ENCODE measurements around the gene HECTD4.

DNA sequence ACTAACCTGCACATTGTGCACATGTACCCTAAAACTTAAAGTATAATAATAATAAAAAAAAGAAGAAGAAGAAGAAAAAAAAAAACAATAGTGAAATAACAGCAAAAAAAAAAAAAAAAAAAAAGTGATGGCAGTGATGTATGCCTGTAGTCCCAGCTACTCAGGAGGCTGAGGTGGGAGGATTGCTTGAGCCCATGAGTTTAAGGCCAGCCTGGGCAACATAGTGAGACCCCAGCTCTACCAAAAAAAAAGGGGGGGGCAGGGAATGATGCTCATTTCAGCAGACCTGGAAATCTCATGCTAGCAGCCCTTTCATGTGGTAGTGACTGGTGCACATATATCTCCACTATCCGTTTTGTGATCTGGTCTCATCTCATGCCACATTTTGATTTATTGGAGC, 236.1 kb downstream of the HECTD4 start:
- TF ChIP-seq NFRKB (IDR thresholded peaks at IDR 0.05) = no peak
- TF ChIP-seq HDGF (IDR thresholded peaks at IDR 0.05; ENCODE audit: borderline replicate concordance) = no peak
- TF ChIP-seq FOXK2 (IDR thresholded peaks at IDR 0.05) = no peak
- TF ChIP-seq PKNOX1 (IDR thresholded peaks at IDR 0.05) = no peak
- no peak for TF ChIP-seq LEF1 (IDR thresholded peaks at IDR 0.05; ENCODE audit: borderline replicate concordance)
- TF ChIP-seq FOXM1 (IDR thresholded peaks at IDR 0.05; ENCODE audit: borderline replicate concordance) = no peak
- no peak for TF ChIP-seq ZNF384 (IDR thresholded peaks at IDR 0.05)
- no peak for TF ChIP-seq SUZ12 (IDR thresholded peaks at IDR 0.05)
- no peak for TF ChIP-seq ARNT (IDR thresholded peaks at IDR 0.05)
- TF ChIP-seq SP1 (IDR thresholded peaks at IDR 0.05) = no peak
- TF ChIP-seq ELF4 (IDR thresholded peaks at IDR 0.05) = no peak
- TF ChIP-seq CTBP1 (IDR thresholded peaks at IDR 0.05; ENCODE audit: borderline replicate concordance) = no peak
- TF ChIP-seq BHLHE40 (IDR thresholded peaks at IDR 0.05; ENCODE audit: borderline replicate concordance) = no peak

Measured in HEK293T (cell line).